ENCODE data around the gene SAMD9. TPM values are rescaled to one million over a fixed set of nuclear protein-coding genes. Genes with fewer than 3 reads are reported as not detected.

SAMD9 gene
- total RNA-seq, 1 experiment from 2014 or later: not detected

GRCh38 chr7:93054975-93055374 is 62.8 kb downstream of the SAMD9 start:
- Mint-ChIP-seq H3K27ac (no peak overlapping the region), H3K4me1 (no peaks in the 10 kb centered on the region), H3K36me3 (ENCODE audit: insufficient read depth in 1 of 3, low read depth in 3 of 3) (no peaks in the 10 kb centered on the region), H3K4me3 (no peak overlapping the region), H3K9me3 (no peaks in the 10 kb centered on the region), H3K27me3 (ENCODE audit: low read depth) (peaks cover 4% of the 10 kb centered on the region)
- Histone ChIP-seq H2BK5ac (ENCODE audit: insufficient read length, low read length) (no peak overlapping the region), H3K23ac (ENCODE audit: insufficient read length, low read depth, low read length) (no peak overlapping the region), H2BK15ac (ENCODE audit: low read depth, low read length) (no peak overlapping the region), H3K79me2 (ENCODE audit: insufficient read depth, low read length) (no peaks in the 10 kb centered on the region), H3K27me3 (ENCODE audit: insufficient read depth, low read length) (no peaks in the 10 kb centered on the region), H3K4me2 (ENCODE audit: insufficient read depth, insufficient read length, low read length) (no peak overlapping the region), H2AK5ac (ENCODE audit: insufficient read length, low read length) (no peak overlapping the region), H3K14ac (ENCODE audit: insufficient read depth, low read length) (no peak overlapping the region), H4K5ac (ENCODE audit: insufficient read length, low read depth, low read length) (no peak overlapping the region), H4K8ac (replicated peaks; ENCODE audit: insufficient read length, low read depth, low read length) (no peak overlapping the region), H3K56ac (ENCODE audit: insufficient read length, low read depth, low read length) (no peak overlapping the region), H4K20me1 (ENCODE audit: control insufficient read depth, insufficient read depth, insufficient read length) (no peaks in the 10 kb centered on the region), H3K4me1 (ENCODE audit: insufficient read depth, low read length) (no peaks in the 10 kb centered on the region), H2BK12ac (ENCODE audit: insufficient read length, low read depth, low read length) (no peak overlapping the region), H3K27ac (ENCODE audit: insufficient read length, low read depth, low read length) (no peak overlapping the region), H3K9ac (ENCODE audit: extremely low read depth, insufficient read length, low read length) (no peak overlapping the region), H3T11ph (ENCODE audit: low read length) (no peak overlapping the region), H4K91ac (ENCODE audit: insufficient read length, low read depth, low read length) (no peak overlapping the region), H2BK120ac (ENCODE audit: low read depth, low read length, poor library complexity, severe bottlenecking) (no peak overlapping the region), H2BK20ac (ENCODE audit: low read depth, low read length, poor library complexity, severe bottlenecking) (no peak overlapping the region), H3K79me1 (ENCODE audit: insufficient read depth, low read depth, low read length, poor library complexity, severe bottlenecking) (no peaks in the 10 kb centered on the region), H3K23me2 (ENCODE audit: insufficient read length, low read depth, low read length, poor library complexity, severe bottlenecking) (no peaks in the 10 kb centered on the region), H2AFZ (ENCODE audit: low read length) (no peak overlapping the region), H3K18ac (ENCODE audit: insufficient read length, low read depth, low read length) (no peak overlapping the region), H3K4ac (ENCODE audit: low read depth, low read length) (no peak overlapping the region), H3K9me3 (ENCODE audit: control insufficient read depth, low read depth, low read length) (no peaks in the 10 kb centered on the region)
- no peak for TF ChIP-seq CTCF (conservative IDR thresholded peaks at IDR 0.05)
- WGBS (ENCODE audit: extremely low coverage, insufficient read length, low lambda C conversion rate): no CpG with 5 or more reads among the region's 3 CpGs
- no peak for DNase-seq

Data from H9 (cell line).